OCI-LY3 (cell line): ENCODE measurements around the gene CROCC.

ENCODE experiments used
- CTCF ChIP-seq: fragments of 200-600, 300-600 bp; sonication (generic); IDR thresholded peaks from 2 replicates; pipeline ENCODE4 v1.5.1; 2014; ENCODE audit warnings: antibody characterized with exemption, low read length, low read depth
- EZH2phosphoT487 ChIP-seq: fragments of 200-600 bp; shearing (Covaris generic); IDR thresholded peaks from 2 replicates; pipeline ENCODE4 v1.6.1; 2018; ENCODE audit warnings: antibody characterized with exemption, mixed run types, low read depth

- TF ChIP-seq EZH2phosphoT487 (no peak), CTCF (no peak)
Observed at GRCh38 chr1:17020502-17020901, 98.8 kb downstream of the CROCC start.
